HepG2 (cell line): ENCODE results near the gene BTG2. TPM values are rescaled to one million over a fixed set of nuclear protein-coding genes. Genes with fewer than 3 reads are reported as not detected.

ENCODE experiments used
- CEBPZ ChIP-seq: IDR thresholded peaks from 2 replicates; pipeline ENCODE4 v1.6.1; 2012; ENCODE audit warnings: low read length, improper control_type of control experiment
- CENPX ChIP-seq: sonication (generic); formaldehyde crosslinking; IDR thresholded peaks from 2 replicates; pipeline ENCODE4 v1.9.0; 2021; ENCODE audit warnings: mild to moderate bottlenecking, missing genetic modification reagents, moderate library complexity
- CTCF ChIP-seq: sonication (generic); formaldehyde crosslinking; IDR thresholded peaks from 2 replicates; pipeline ENCODE4 v1.5.0; 2020; ENCODE audit warnings: mild to moderate bottlenecking, missing genetic modification reagents, moderate library complexity
- GMEB1 ChIP-seq: sonication (generic); formaldehyde crosslinking; IDR thresholded peaks from 2 replicates; pipeline ENCODE4 v1.5.1; 2020; ENCODE audit warnings: missing genetic modification reagents, mild to moderate bottlenecking, borderline replicate concordance
- HOXD1 ChIP-seq: sonication (generic); formaldehyde crosslinking; IDR thresholded peaks from 2 replicates; pipeline ENCODE4 v1.5.0; 2020; ENCODE audit warnings: missing genetic modification reagents
- KDM3A ChIP-seq: IDR thresholded peaks from 2 replicates; pipeline ENCODE4 v1.6.1; 2018; ENCODE audit warnings: low read depth, missing compliant biosample characterization
- MEF2D ChIP-seq: sonication (generic); formaldehyde crosslinking; IDR thresholded peaks from 2 replicates; pipeline ENCODE4 v1.5.1; 2020; ENCODE audit warnings: mild to moderate bottlenecking, missing genetic modification reagents
- ZFP1 ChIP-seq: IDR thresholded peaks from 2 replicates; pipeline ENCODE4 v1.6.1; 2016
- ZGPAT ChIP-seq: IDR thresholded peaks from 2 replicates; pipeline ENCODE4 v1.6.1; 2016; ENCODE audit warnings: mild to moderate bottlenecking
- ZMYM3 ChIP-seq: sonication (generic); formaldehyde crosslinking; IDR thresholded peaks from 2 replicates; pipeline ENCODE4 v1.5.1; 2020; ENCODE audit warnings: mild to moderate bottlenecking, missing genetic modification reagents
- ZNF17 ChIP-seq: sonication (generic); formaldehyde crosslinking; IDR thresholded peaks from 2 replicates; pipeline ENCODE4 v1.5.0; 2020; ENCODE audit warnings: mild to moderate bottlenecking, missing genetic modification reagents
- ZNF574 ChIP-seq: sonication (generic); formaldehyde crosslinking; IDR thresholded peaks from 2 replicates; pipeline ENCODE4 v1.4.0; 2020; ENCODE audit warnings: missing genetic modification reagents
- ZNF747 ChIP-seq: sonication (generic); formaldehyde crosslinking; IDR thresholded peaks from 2 replicates; pipeline ENCODE4 v1.8.1; 2023; ENCODE audit warnings: missing genetic modification reagents, mild to moderate bottlenecking, borderline replicate concordance
- ZNF777 ChIP-seq: sonication (generic); formaldehyde crosslinking; IDR thresholded peaks from 2 replicates; pipeline ENCODE4 v1.4.0; 2020; ENCODE audit warnings: missing genetic modification reagents
- ZZZ3 ChIP-seq: sonication (generic); formaldehyde crosslinking; IDR thresholded peaks from 2 replicates; pipeline ENCODE4 v1.4.0; 2020; ENCODE audit warnings: missing genetic modification reagents, mild to moderate bottlenecking, borderline replicate concordance
- polyA plus RNA-seq, 8 experiments: library from polyadenylated mRNA; depleted of rRNA in 3 of 8; stranded (reverse) in 7 of 8; unstranded in 1 of 8; fragments of >200 nt; fragmentation: Illumina TruSeq in 4 of 8; extraction: Trizol in 4 of 8; gene quantifications; 2 replicates each; pipeline versions ENCODE4 v1.2.1 to v1.2.3, GENCODE V29; 2011 to 2016; ENCODE audit warnings: low read depth in 4 of 8, missing spikeins in 1 of 8, mixed read lengths in 1 of 8; ENCODE audit not compliant: insufficient read depth in 1 of 8
- total RNA-seq, 5 experiments: library from RNA; depleted of rRNA; stranded (reverse); fragments of >200 nt; fragmentation: Illumina TruSeq; extraction: Trizol; gene quantifications; 2 replicates each; pipeline ENCODE4 v1.2.3, GENCODE V29; 2016; ENCODE audit warnings: low read depth in 1 of 5

BTG2 gene
- total and polyA plus RNA-seq, 2 of the 13 experiments (the other 11 are each of a cell fraction or from before 2014, with no cell fraction given) = 13.6 to 18.3 TPM

- TF ChIP-seq MEF2D (CRISPR knock-in tag) (no peak), GMEB1 (CRISPR knock-in tag) (no peak), ZNF574 (CRISPR knock-in tag) (0 out of 2 replicates have a peak, but pooled peaks have one; percentile 16), ZNF777 (CRISPR knock-in tag) (peak; percentile 80), ZNF747 (no peak), CEBPZ (no peak), CENPX (CRISPR knock-in tag) (no peak), ZFP1 (CRISPR knock-in tag) (no peak), HOXD1 (CRISPR knock-in tag) (no peak), ZZZ3 (CRISPR knock-in tag) (no peak), ZGPAT (CRISPR knock-in tag) (no peak), ZMYM3 (CRISPR knock-in tag) (peak; percentile 66; the same call in 1 of the 2 replicates), ZNF17 (CRISPR knock-in tag) (no peak), KDM3A (CRISPR knock-in tag) (0 out of 2 replicates have a peak, but pooled peaks have one; percentile 12), CTCF (peak; percentile 53)
These were observed 22.6 kb downstream of the BTG2 start (continued) for GRCh38 chr1:203327684-203328457.
